Chondrocyte (in vitro differentiated cells): ENCODE results near the gene DNAJC3. TPM values are rescaled to one million over a fixed set of nuclear protein-coding genes. Genes with fewer than 3 reads are reported as not detected.
"Not testable (repeated sequence)": the region's sequence is repeated elsewhere in the genome, so short reads cannot be mapped to it uniquely, and the experiment has no call there.

Experiments
- DNase-seq: peaks from one replicate; pipeline ENCODE4 v3.0.0; 2021; ENCODE audit warnings: mixed read lengths, low spot score
- H3K27ac Mint-ChIP-seq: one replicate; pipeline ENCODE4 v1.8.0; 2021; ENCODE audit warnings: mild to moderate bottlenecking, moderate library complexity, mixed read lengths; ENCODE audit not compliant: unreplicated experiment
- H3K27me3 Mint-ChIP-seq: 2 replicates; pipeline ENCODE4 v1.8.0; 2021; ENCODE audit warnings: low read depth, mixed read lengths
- H3K36me3 Mint-ChIP-seq: 2 replicates; pipeline ENCODE4 v1.8.0; 2021; ENCODE audit warnings: low read depth, mixed read lengths
- H3K4me1 Mint-ChIP-seq: 2 replicates; pipeline ENCODE4 v1.8.0; 2021; ENCODE audit warnings: low read depth, mild to moderate bottlenecking, mixed read lengths
- H3K4me3 Mint-ChIP-seq: one replicate; pipeline ENCODE4 v1.8.0; 2021; ENCODE audit warnings: mild to moderate bottlenecking, moderate library complexity, mixed read lengths; ENCODE audit not compliant: unreplicated experiment
- H3K9me3 Mint-ChIP-seq: 2 replicates; pipeline ENCODE4 v1.8.0; 2021; ENCODE audit warnings: low read depth, mixed read lengths
- CTCF ChIP-seq: fragments of 200-600 bp; sonication (generic); IDR thresholded peaks from 2 replicates; pipeline ENCODE4 v1.5.0; 2021; ENCODE audit warnings: antibody characterized with exemption, mild to moderate bottlenecking, moderate library complexity
- total RNA-seq: library from RNA; stranded (reverse); gene quantifications from 3 replicates; pipeline ENCODE4 v1.2.1, GENCODE V29; 2021

The DNAJC3 gene
- total RNA-seq, 1 donor from 2014 or later = 53.9 TPM

GRCh38 chr13:95652821-95653220 is 24.1 kb upstream of the DNAJC3 start:
- Mint-ChIP-seq H3K4me3 (no peak overlapping the region), H3K4me1 (no peaks in the 10 kb centered on the region), H3K27ac (no peak overlapping the region), H3K9me3 (peaks cover 2% of the 10 kb centered on the region), H3K36me3 (no peaks in the 10 kb centered on the region), H3K27me3 (peaks cover 7% of the 10 kb centered on the region)
- no peak for DNase-seq
- no peak for TF ChIP-seq CTCF

GRCh38 chr13:95656386-95657015 is 20.4 kb upstream of the DNAJC3 start:
- H3K36me3 Mint-ChIP-seq = peaks cover 2% of the 10 kb centered on the region
- no peak for DNase-seq
- H3K27ac Mint-ChIP-seq = no peak overlapping the region
- H3K9me3 Mint-ChIP-seq = peaks cover 6% of the 10 kb centered on the region
- TF ChIP-seq CTCF = no peak
- H3K27me3 Mint-ChIP-seq = peaks cover 7% of the 10 kb centered on the region
- no peak overlapping the region for H3K4me3 Mint-ChIP-seq
- H3K4me1 Mint-ChIP-seq = no peaks in the 10 kb centered on the region

GRCh38 chr13:95659500-95659899 is 17.4 kb upstream of the DNAJC3 start:
- no peak for DNase-seq
- H3K9me3 Mint-ChIP-seq = peaks cover 12% of the 10 kb centered on the region
- no peak for TF ChIP-seq CTCF
- no peaks in the 10 kb centered on the region for H3K4me1 Mint-ChIP-seq
- H3K4me3 Mint-ChIP-seq = no peak overlapping the region
- H3K27ac Mint-ChIP-seq = no peak overlapping the region
- peaks cover 2% of the 10 kb centered on the region for H3K36me3 Mint-ChIP-seq
- H3K27me3 Mint-ChIP-seq = no peaks in the 10 kb centered on the region

- no peak overlapping the region for H3K27ac Mint-ChIP-seq
- peaks cover 28% of the 10 kb centered on the region for H3K9me3 Mint-ChIP-seq
- H3K4me3 Mint-ChIP-seq = no peak overlapping the region
- no peaks in the 10 kb centered on the region for H3K27me3 Mint-ChIP-seq
- peak; percentile 84 for TF ChIP-seq CTCF
- H3K36me3 Mint-ChIP-seq = peaks cover 2% of the 10 kb centered on the region
- H3K4me1 Mint-ChIP-seq = no peaks in the 10 kb centered on the region
- DNase-seq = no peak
Observed at GRCh38 chr13:95660981-95661581, 15.9 kb upstream of the DNAJC3 start.

- not testable (repeated sequence) for H3K27me3 Mint-ChIP-seq, DNase-seq, H3K4me1 Mint-ChIP-seq, H3K27ac Mint-ChIP-seq, H3K4me3 Mint-ChIP-seq
- Mint-ChIP-seq H3K36me3 (peaks cover 31% of the 10 kb centered on the region), H3K9me3 (peaks cover 68% of the 10 kb centered on the region)
Observed at GRCh38 chr13:95667235-95667634, 9.7 kb upstream of the DNAJC3 start.

GRCh38 chr13:95671597-95671996 is 5.3 kb upstream of the DNAJC3 start:
- Mint-ChIP-seq H3K9me3 (peaks cover 49% of the 10 kb centered on the region), H3K4me3 (no peak overlapping the region), H3K36me3 (peaks cover 31% of the 10 kb centered on the region), H3K4me1 (peaks cover 17% of the 10 kb centered on the region), H3K27ac (no peak overlapping the region), H3K27me3 (no peaks in the 10 kb centered on the region)
- no peak for TF ChIP-seq CTCF
- DNase-seq = no peak
